ENCODE data around the gene MYO1H.
"Not testable (repeated sequence)": the region's sequence is repeated elsewhere in the genome, so short reads cannot be mapped to it uniquely, and the experiment has no call there.

MYO1H gene

GRCh38 chr12:109310247-109311125, 37.2 kb upstream of the MYO1H start:
- Histone ChIP-seq H3K27ac (no peak overlapping the region), H3K36me3 (replicated peaks) (no peaks in the 10 kb centered on the region), H3K4me3 (ENCODE audit: low read depth, low read length) (no peak overlapping the region), H3K27me3 (replicated peaks) (peaks cover 52% of the 10 kb centered on the region)
- no peak for TF ChIP-seq CTCF (IDR thresholded peaks at IDR 0.05; ENCODE audit: low read depth, low read length, missing control alignments)
- no peak for DNase-seq
- in situ Hi-C loops (cut with HindIII; ENCODE audit: low pct_ligation_motif_present, low sequenced_read_pairs) = no loop called here

GRCh38 chr12:109321294-109321693, 26.4 kb upstream of the MYO1H start:
- H3K27me3 ChIP-seq (replicated peaks); H3K4me3 ChIP-seq (ENCODE audit: low read depth, low read length); H3K36me3 ChIP-seq (replicated peaks); DNase-seq; in situ Hi-C loops (cut with HindIII; ENCODE audit: low pct_ligation_motif_present, low sequenced_read_pairs); H3K27ac ChIP-seq: not testable (repeated sequence)

GRCh38 chr12:109329003-109329402, 18.7 kb upstream of the MYO1H start:
- TF ChIP-seq CTCF (IDR thresholded peaks at IDR 0.05; ENCODE audit: low read depth, low read length, missing control alignments) = no peak
- Histone ChIP-seq H3K27ac (no peak overlapping the region), H3K27me3 (replicated peaks) (no peaks in the 10 kb centered on the region), H3K36me3 (replicated peaks) (no peaks in the 10 kb centered on the region), H3K4me3 (ENCODE audit: low read depth, low read length) (no peak overlapping the region)
- in situ Hi-C loops (cut with HindIII; ENCODE audit: low pct_ligation_motif_present, low sequenced_read_pairs) = no loop called here
- no peak for DNase-seq

GRCh38 chr12:109329686-109330085, 18.0 kb upstream of the MYO1H start:
- no peak overlapping the region for H3K4me3 ChIP-seq (ENCODE audit: low read depth, low read length)
- TF ChIP-seq CTCF (IDR thresholded peaks at IDR 0.05; ENCODE audit: low read depth, low read length, missing control alignments) = no peak
- H3K27ac ChIP-seq = no peak overlapping the region
- no peak for DNase-seq
- in situ Hi-C loops (cut with HindIII; ENCODE audit: low pct_ligation_motif_present, low sequenced_read_pairs) = no loop called here
- no peaks in the 10 kb centered on the region for H3K36me3 ChIP-seq (replicated peaks)
- no peaks in the 10 kb centered on the region for H3K27me3 ChIP-seq (replicated peaks)

GRCh38 chr12:109330282-109331230, 17.1 kb upstream of the MYO1H start:
- no peak for DNase-seq
- Histone ChIP-seq H3K27me3 (replicated peaks) (no peaks in the 10 kb centered on the region), H3K4me3 (ENCODE audit: low read depth, low read length) (no peak overlapping the region), H3K36me3 (replicated peaks) (no peaks in the 10 kb centered on the region), H3K27ac (no peak overlapping the region)
- TF ChIP-seq CTCF (IDR thresholded peaks at IDR 0.05; ENCODE audit: low read depth, low read length, missing control alignments) = no peak
- in situ Hi-C loops (cut with HindIII; ENCODE audit: low pct_ligation_motif_present, low sequenced_read_pairs) = no loop called here
